Keratinocyte (primary cell): ENCODE data around the gene LRIT2.

ENCODE experiments used
- EZH2 ChIP-seq: IDR thresholded peaks from one replicate; pipeline ENCODE4 v1.6.1; 2012; ENCODE audit warnings: inconsistent platforms, mild to moderate bottlenecking, low read length, moderate library complexity
- TF ChIP-seq, protein P1 (sequence below), 3 experiments: IDR thresholded peaks in 1 of 3; conservative IDR thresholded peaks in 1 of 3; optimal IDR thresholded peaks in 1 of 3; 2 replicates in 2 of 3; 3 replicates in 1 of 3; pipeline versions ENCODE3 to v1.5.1; 2011; ENCODE audit warnings: low read length in 3 of 3, mild to moderate bottlenecking in 3 of 3, moderate library complexity in 2 of 3, control low read depth in 1 of 3, inconsistent platforms in 1 of 3; ENCODE audit not compliant: insufficient read depth in 2 of 3; ENCODE audit errors: extremely low read depth in 1 of 3

DNA sequence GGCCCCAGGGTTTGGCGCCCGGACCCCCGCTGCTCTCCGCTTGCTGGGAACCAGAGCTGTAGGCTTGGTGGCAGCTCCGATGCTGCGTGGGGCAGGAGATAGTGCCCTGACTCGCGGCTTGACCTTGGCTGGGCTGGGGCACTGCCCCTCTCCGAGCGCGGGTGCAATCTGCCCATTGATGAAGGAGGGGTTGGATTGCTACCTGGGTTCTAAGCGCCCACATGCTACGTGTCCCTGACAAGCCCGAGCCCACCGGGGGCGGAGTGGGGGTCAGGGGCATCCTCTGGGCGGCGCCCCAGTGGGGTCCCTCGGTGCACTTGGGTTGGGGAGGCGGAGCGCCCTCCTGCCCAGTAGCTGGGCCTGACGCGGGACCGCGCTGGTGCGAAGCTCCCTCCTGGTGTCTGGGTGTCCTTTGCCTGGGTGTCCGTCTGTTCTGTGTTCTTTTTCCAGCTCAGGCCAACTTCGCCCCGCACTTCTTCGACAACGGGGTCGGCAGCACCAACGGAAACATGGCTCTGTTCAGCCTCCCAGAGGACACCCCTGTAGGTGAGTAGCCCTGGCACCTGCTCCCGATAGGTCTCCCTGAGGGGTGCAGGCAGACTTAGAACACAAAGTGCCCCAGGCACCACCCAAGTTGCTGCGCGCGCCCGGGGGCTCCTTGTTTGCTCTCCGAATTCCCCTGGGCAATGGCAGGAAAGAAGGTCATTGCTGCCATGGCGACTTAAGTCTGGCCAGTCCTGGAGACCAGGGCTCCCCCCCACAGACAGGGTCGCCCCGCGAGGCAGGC is 30.1 kb downstream of the LRIT2 start:
- TF ChIP-seq, protein P1, sequence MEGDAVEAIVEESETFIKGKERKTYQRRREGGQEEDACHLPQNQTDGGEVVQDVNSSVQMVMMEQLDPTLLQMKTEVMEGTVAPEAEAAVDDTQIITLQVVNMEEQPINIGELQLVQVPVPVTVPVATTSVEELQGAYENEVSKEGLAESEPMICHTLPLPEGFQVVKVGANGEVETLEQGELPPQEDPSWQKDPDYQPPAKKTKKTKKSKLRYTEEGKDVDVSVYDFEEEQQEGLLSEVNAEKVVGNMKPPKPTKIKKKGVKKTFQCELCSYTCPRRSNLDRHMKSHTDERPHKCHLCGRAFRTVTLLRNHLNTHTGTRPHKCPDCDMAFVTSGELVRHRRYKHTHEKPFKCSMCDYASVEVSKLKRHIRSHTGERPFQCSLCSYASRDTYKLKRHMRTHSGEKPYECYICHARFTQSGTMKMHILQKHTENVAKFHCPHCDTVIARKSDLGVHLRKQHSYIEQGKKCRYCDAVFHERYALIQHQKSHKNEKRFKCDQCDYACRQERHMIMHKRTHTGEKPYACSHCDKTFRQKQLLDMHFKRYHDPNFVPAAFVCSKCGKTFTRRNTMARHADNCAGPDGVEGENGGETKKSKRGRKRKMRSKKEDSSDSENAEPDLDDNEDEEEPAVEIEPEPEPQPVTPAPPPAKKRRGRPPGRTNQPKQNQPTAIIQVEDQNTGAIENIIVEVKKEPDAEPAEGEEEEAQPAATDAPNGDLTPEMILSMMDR (optimal IDR thresholded peaks at IDR 0.05 in 1 of 3, IDR thresholded peaks at IDR 0.05 in 1 of 3, conservative IDR thresholded peaks at IDR 0.05 in 1 of 3; ENCODE audit: extremely low read depth in 1 of 3, insufficient read depth in 2 of 3, low read length in 3 of 3) = no peak
- TF ChIP-seq EZH2 = peak; percentile 94
